ENCODE results near the gene C2CD4A. TPM values are rescaled to one million over a fixed set of nuclear protein-coding genes. Genes with fewer than 3 reads are reported as not detected.
A peak's percentile ranks its signal among the peaks of the same experiment; 100 is the strongest.
"Not testable (repeated sequence)": the region's sequence is repeated elsewhere in the genome, so short reads cannot be mapped to it uniquely, and the experiment has no call there.

The C2CD4A gene
- total RNA-seq (2014; rRNA removed; shearing (Covaris generic)) = not detected in 2 replicates

- H3K27me3 ChIP-seq (ENCODE audit: control insufficient read depth, insufficient read depth, low read length) = peaks cover 57% of the 10 kb centered on the region
- H3K36me3 ChIP-seq (replicated peaks; ENCODE audit: control insufficient read depth, insufficient read depth, low read length) = no peaks in the 10 kb centered on the region
- H3K4me3 ChIP-seq (ENCODE audit: insufficient read depth, low read depth, low read length) = peak within 1 kb of the TSS; percentile 33
- peak; percentile 81 for DNase-seq
Observed at GRCh38 chr15:62066663-62067447, at the start of gene C2CD4A. C2CD4A (plus strand) TSS chr15:62066977; CDS start chr15:62067614, 637 bp downstream.

GRCh38 chr15:62020576-62021160, 46.1 kb upstream of the C2CD4A start:
- Histone ChIP-seq H3K36me3 (replicated peaks; ENCODE audit: control insufficient read depth, insufficient read depth, low read length) (no peaks in the 10 kb centered on the region; the same call in 1 of the 2 replicates), H3K27me3 (ENCODE audit: control insufficient read depth, insufficient read depth, low read length) (no peaks in the 10 kb centered on the region), H3K4me3 (ENCODE audit: insufficient read depth, low read depth, low read length) (no peak overlapping the region)
- DNase-seq = no peak

GRCh38 chr15:62021991-62022600, 44.7 kb upstream of the C2CD4A start:
- no peak overlapping the region for H3K4me3 ChIP-seq (ENCODE audit: insufficient read depth, low read depth, low read length)
- H3K27me3 ChIP-seq (ENCODE audit: control insufficient read depth, insufficient read depth, low read length) = no peaks in the 10 kb centered on the region
- H3K36me3 ChIP-seq (replicated peaks; ENCODE audit: control insufficient read depth, insufficient read depth, low read length) = no peaks in the 10 kb centered on the region; the same call in 1 of the 2 replicates
- no peak for DNase-seq

GRCh38 chr15:62026487-62027262, 40.1 kb upstream of the C2CD4A start:
- Histone ChIP-seq H3K36me3 (replicated peaks; ENCODE audit: control insufficient read depth, insufficient read depth, low read length) (no peaks in the 10 kb centered on the region; the same call in 1 of the 2 replicates), H3K4me3 (ENCODE audit: insufficient read depth, low read depth, low read length) (no peak overlapping the region), H3K27me3 (ENCODE audit: control insufficient read depth, insufficient read depth, low read length) (no peaks in the 10 kb centered on the region)
- DNase-seq = no peak

- DNase-seq = no peak
- Histone ChIP-seq H3K4me3 (ENCODE audit: insufficient read depth, low read depth, low read length) (no peak overlapping the region), H3K36me3 (replicated peaks; ENCODE audit: control insufficient read depth, insufficient read depth, low read length) (no peaks in the 10 kb centered on the region; the same call in 1 of the 2 replicates), H3K27me3 (ENCODE audit: control insufficient read depth, insufficient read depth, low read length) (no peaks in the 10 kb centered on the region)
Observed at GRCh38 chr15:62027263-62027565, 39.6 kb upstream of the C2CD4A start.

- Histone ChIP-seq H3K4me3 (ENCODE audit: insufficient read depth, low read depth, low read length) (no peak overlapping the region), H3K36me3 (replicated peaks; ENCODE audit: control insufficient read depth, insufficient read depth, low read length) (no peaks in the 10 kb centered on the region; the same call in 1 of the 2 replicates), H3K27me3 (ENCODE audit: control insufficient read depth, insufficient read depth, low read length) (no peaks in the 10 kb centered on the region)
- DNase-seq = no peak
Observed at GRCh38 chr15:62027916-62028315, 38.9 kb upstream of the C2CD4A start.

- H3K36me3 ChIP-seq (replicated peaks; ENCODE audit: control insufficient read depth, insufficient read depth, low read length) = no peaks in the 10 kb centered on the region
- H3K4me3 ChIP-seq (ENCODE audit: insufficient read depth, low read depth, low read length) = no peak overlapping the region
- no peak for DNase-seq
- no peaks in the 10 kb centered on the region for H3K27me3 ChIP-seq (ENCODE audit: control insufficient read depth, insufficient read depth, low read length)
Observed at GRCh38 chr15:62035256-62035924, 31.4 kb upstream of the C2CD4A start.

- no peak for DNase-seq
- Histone ChIP-seq H3K27me3 (ENCODE audit: control insufficient read depth, insufficient read depth, low read length) (no peaks in the 10 kb centered on the region), H3K36me3 (replicated peaks; ENCODE audit: control insufficient read depth, insufficient read depth, low read length) (no peaks in the 10 kb centered on the region), H3K4me3 (ENCODE audit: insufficient read depth, low read depth, low read length) (no peak overlapping the region)
Observed at GRCh38 chr15:62046078-62046743, 20.6 kb upstream of the C2CD4A start.

- Histone ChIP-seq H3K36me3 (replicated peaks; ENCODE audit: control insufficient read depth, insufficient read depth, low read length) (no peaks in the 10 kb centered on the region), H3K4me3 (ENCODE audit: insufficient read depth, low read depth, low read length) (no peak overlapping the region), H3K27me3 (ENCODE audit: control insufficient read depth, insufficient read depth, low read length) (no peaks in the 10 kb centered on the region)
- DNase-seq = no peak
Observed at GRCh38 chr15:62047282-62047827, 19.4 kb upstream of the C2CD4A start.

- DNase-seq; H3K27me3 ChIP-seq (ENCODE audit: control insufficient read depth, insufficient read depth, low read length); H3K4me3 ChIP-seq (ENCODE audit: insufficient read depth, low read depth, low read length); H3K36me3 ChIP-seq (replicated peaks; ENCODE audit: control insufficient read depth, insufficient read depth, low read length): not testable (repeated sequence)
Observed at GRCh38 chr15:62048254-62048653, 18.5 kb upstream of the C2CD4A start.

- H3K36me3 ChIP-seq (replicated peaks; ENCODE audit: control insufficient read depth, insufficient read depth, low read length) = no peaks in the 10 kb centered on the region
- H3K4me3 ChIP-seq (ENCODE audit: insufficient read depth, low read depth, low read length) = no peak overlapping the region
- no peak for DNase-seq
- H3K27me3 ChIP-seq (ENCODE audit: control insufficient read depth, insufficient read depth, low read length) = no peaks in the 10 kb centered on the region
Observed at GRCh38 chr15:62050115-62050514, 16.7 kb upstream of the C2CD4A start.

GRCh38 chr15:62051166-62051565, 15.6 kb upstream of the C2CD4A start:
- H3K4me3 ChIP-seq (ENCODE audit: insufficient read depth, low read depth, low read length) = no peak overlapping the region
- no peaks in the 10 kb centered on the region for H3K36me3 ChIP-seq (replicated peaks; ENCODE audit: control insufficient read depth, insufficient read depth, low read length)
- DNase-seq = no peak
- H3K27me3 ChIP-seq (ENCODE audit: control insufficient read depth, insufficient read depth, low read length) = no peaks in the 10 kb centered on the region

GRCh38 chr15:62052713-62053112, 14.1 kb upstream of the C2CD4A start:
- no peak for DNase-seq
- Histone ChIP-seq H3K27me3 (ENCODE audit: control insufficient read depth, insufficient read depth, low read length) (no peaks in the 10 kb centered on the region), H3K4me3 (ENCODE audit: insufficient read depth, low read depth, low read length) (no peak overlapping the region)

More at GRCh38 chr15:62052713-62053112, 14.1 kb upstream of the C2CD4A start:
- H3K36me3 ChIP-seq (replicated peaks; ENCODE audit: control insufficient read depth, insufficient read depth, low read length) = no peaks in the 10 kb centered on the region

Measured in H7 (cell line).